Osteoblast (primary cell): ENCODE data around the gene SPIRE1. TPM values are rescaled to one million over a fixed set of nuclear protein-coding genes. Genes with fewer than 3 reads are reported as not detected.
A peak's percentile ranks its signal among the peaks of the same experiment; 100 is the strongest.

Experiments used
- DNase-seq: peaks from one replicate; pipeline ENCODE4 v3.0.0; 2011; ENCODE audit warnings: low spot score, mixed read lengths; ENCODE audit not compliant: insufficient read length; ENCODE audit errors: missing footprints
- H2AFZ ChIP-seq: 2 replicates; pipeline ENCODE4 v1.6.0; 2011; ENCODE audit warnings: mild to moderate bottlenecking, low read length
- H3K27ac ChIP-seq: 2 replicates; pipeline ENCODE4 v1.5.1; 2011; ENCODE audit warnings: mild to moderate bottlenecking, low read depth, low read length, moderate library complexity
- H3K27me3 ChIP-seq: 2 replicates; pipeline ENCODE4 v1.6.0; 2012; ENCODE audit warnings: mild to moderate bottlenecking, control low read depth, inconsistent platforms, low read length, moderate library complexity; ENCODE audit not compliant: insufficient read depth
- H3K36me3 ChIP-seq: 2 replicates; pipeline ENCODE4 v1.5.1; 2011; ENCODE audit warnings: mild to moderate bottlenecking, low read length, control low read depth, moderate library complexity; ENCODE audit not compliant: insufficient read depth
- H3K4me1 ChIP-seq: 2 replicates; pipeline ENCODE4 v1.5.1; 2011; ENCODE audit warnings: mild to moderate bottlenecking, low read length, control low read depth, moderate library complexity; ENCODE audit not compliant: insufficient read depth
- H3K4me2 ChIP-seq: 2 replicates; pipeline ENCODE4 v1.6.0; 2011; ENCODE audit warnings: mild to moderate bottlenecking, low read length; ENCODE audit not compliant: insufficient read depth
- H3K4me3 ChIP-seq: fragments of 200-600 bp; sonication (generic); 3 replicates; pipeline ENCODE4 v1.5.1; 2012; ENCODE audit warnings: mild to moderate bottlenecking, low read length, inconsistent platforms; ENCODE audit not compliant: insufficient read depth
- H3K79me2 ChIP-seq: 2 replicates; pipeline ENCODE4 v1.6.0; 2012; ENCODE audit warnings: mild to moderate bottlenecking, low read length, control low read depth, inconsistent platforms; ENCODE audit not compliant: insufficient read depth
- H3K9me3 ChIP-seq: 2 replicates; pipeline ENCODE4 v1.5.1; 2011; ENCODE audit warnings: low read depth, low read length, control low read depth
- H4K20me1 ChIP-seq: 2 replicates; pipeline ENCODE4 v1.6.0; 2012; ENCODE audit warnings: mild to moderate bottlenecking, low read length, control low read depth; ENCODE audit not compliant: insufficient read depth
- CTCF ChIP-seq: IDR thresholded peaks from 2 replicates; pipeline ENCODE4 v1.5.1; 2011; ENCODE audit warnings: mild to moderate bottlenecking, low read depth, low read length, moderate library complexity; ENCODE audit errors: extremely low read depth
- total RNA-seq: library from RNA; depleted of rRNA; stranded (reverse); fragments of >200 nt; gene quantifications from 2 replicates; pipeline ENCODE4 v1.2.3, GENCODE V29; 2012

The SPIRE1 gene
- total RNA-seq, 1 donor: 64.4 TPM

- H3K4me1 ChIP-seq: peaks cover 40% of the 10 kb centered on the region
- H3K4me2 ChIP-seq: peak overlapping the region; percentile 66
- DNase-seq: peak; percentile 35
- TF ChIP-seq CTCF: no peak
- no peaks in the 10 kb centered on the region for H4K20me1 ChIP-seq
- peaks cover 71% of the 10 kb centered on the region for H3K79me2 ChIP-seq
- H3K4me3 ChIP-seq: no peak overlapping the region
- H3K27me3 ChIP-seq: no peaks in the 10 kb centered on the region
- H3K27ac ChIP-seq: peak overlapping the region; percentile 94
- H3K36me3 ChIP-seq: no peaks in the 10 kb centered on the region
- H2AFZ ChIP-seq: no peak overlapping the region
- H3K9me3 ChIP-seq: no peaks in the 10 kb centered on the region
Observed at GRCh38 chr18:12598181-12598930, 59.6 kb downstream of the SPIRE1 start.

- peaks cover 71% of the 10 kb centered on the region for H3K79me2 ChIP-seq
- H2AFZ ChIP-seq: no peak overlapping the region
- no peak for TF ChIP-seq CTCF
- peak overlapping the region; percentile 66 for H3K4me2 ChIP-seq
- DNase-seq: peak; percentile 82
- H3K4me3 ChIP-seq: no peak overlapping the region
- H4K20me1 ChIP-seq: peaks cover 2% of the 10 kb centered on the region
- H3K36me3 ChIP-seq: no peaks in the 10 kb centered on the region
- no peaks in the 10 kb centered on the region for H3K27me3 ChIP-seq
- peak overlapping the region; percentile 94 for H3K27ac ChIP-seq
- no peaks in the 10 kb centered on the region for H3K9me3 ChIP-seq
- peaks cover 40% of the 10 kb centered on the region for H3K4me1 ChIP-seq
Observed at GRCh38 chr18:12597760-12598159, 60.1 kb downstream of the SPIRE1 start.

- Histone ChIP-seq H3K4me3 (no peak overlapping the region), H4K20me1 (peaks cover 2% of the 10 kb centered on the region), H3K27me3 (no peaks in the 10 kb centered on the region), H3K4me2 (no peak overlapping the region), H2AFZ (no peak overlapping the region), H3K27ac (no peak overlapping the region), H3K4me1 (peaks cover 40% of the 10 kb centered on the region), H3K9me3 (no peaks in the 10 kb centered on the region), H3K36me3 (no peaks in the 10 kb centered on the region), H3K79me2 (peaks cover 67% of the 10 kb centered on the region)
- no peak for TF ChIP-seq CTCF
- DNase-seq: peak; percentile 15
Observed at GRCh38 chr18:12595571-12596255, 62.2 kb downstream of the SPIRE1 start.

GRCh38 chr18:12593866-12594265, 64.0 kb downstream of the SPIRE1 start:
- no peak for DNase-seq
- H3K27ac ChIP-seq: no peak overlapping the region

More at GRCh38 chr18:12593866-12594265, 64.0 kb downstream of the SPIRE1 start:
- Histone ChIP-seq H3K4me3 (no peak overlapping the region), H3K4me2 (no peak overlapping the region), H2AFZ (no peak overlapping the region), H3K79me2 (peaks cover 66% of the 10 kb centered on the region), H3K9me3 (no peaks in the 10 kb centered on the region), H3K27me3 (no peaks in the 10 kb centered on the region), H3K4me1 (peaks cover 26% of the 10 kb centered on the region), H3K36me3 (no peaks in the 10 kb centered on the region), H4K20me1 (peaks cover 6% of the 10 kb centered on the region)
- TF ChIP-seq CTCF: no peak
